Activated naive CD4-positive, alpha-beta T cell treated with anti-CD3 and anti-CD28 coated beads for 36 hours (primary cell): Measurements from ENCODE around the gene ATF7. TPM values are rescaled to one million over a fixed set of nuclear protein-coding genes. Genes with fewer than 3 reads are reported as not detected.

ENCODE experiments used
- CTCF ChIA-PET: fragments of 350-600 bp; sonication (Branson Sonifier 250); formaldehyde crosslinking; loops from one replicate; lab custom pipeline; 2021; ENCODE audit warnings: antibody characterized with exemption; lab: Charles Lee
- DNase-seq: peaks from one replicate; pipeline ENCODE4 v3.0.0-alpha.2; 2020
- H3K27ac Mint-ChIP-seq: one replicate; pipeline ENCODE4 v1.8.0; 2021; ENCODE audit warnings: mild to moderate bottlenecking, mixed read lengths
- H3K27me3 Mint-ChIP-seq: one replicate; pipeline ENCODE4 v1.8.0; 2021; ENCODE audit warnings: low read depth, mixed read lengths
- H3K36me3 Mint-ChIP-seq: one replicate; pipeline ENCODE4 v1.8.0; 2021; ENCODE audit warnings: low read depth, mixed read lengths
- H3K4me1 Mint-ChIP-seq: one replicate; pipeline ENCODE4 v1.8.0; 2021; ENCODE audit warnings: low read depth, mixed read lengths
- H3K4me3 Mint-ChIP-seq: one replicate; pipeline ENCODE4 v1.8.0; 2021; ENCODE audit warnings: mild to moderate bottlenecking, moderate library complexity, mixed read lengths
- H3K9me3 Mint-ChIP-seq: one replicate; pipeline ENCODE4 v1.8.0; 2021; ENCODE audit warnings: mixed read lengths
- intact Hi-C: fragments of 100-400 bp; cut with micrococcal nuclease; formaldehyde crosslinking; loops from one replicate; pipeline ENCODE4 v1.15.1; 2023
- total RNA-seq, 2 experiments: library from RNA; stranded (reverse); gene quantifications; one replicate each; pipeline ENCODE4 v1.2.3, GENCODE V29; 2021

ATF7 gene
- total RNA-seq, 2 experiments from 2014 or later = 19.7 to 19.8 TPM

DNA sequence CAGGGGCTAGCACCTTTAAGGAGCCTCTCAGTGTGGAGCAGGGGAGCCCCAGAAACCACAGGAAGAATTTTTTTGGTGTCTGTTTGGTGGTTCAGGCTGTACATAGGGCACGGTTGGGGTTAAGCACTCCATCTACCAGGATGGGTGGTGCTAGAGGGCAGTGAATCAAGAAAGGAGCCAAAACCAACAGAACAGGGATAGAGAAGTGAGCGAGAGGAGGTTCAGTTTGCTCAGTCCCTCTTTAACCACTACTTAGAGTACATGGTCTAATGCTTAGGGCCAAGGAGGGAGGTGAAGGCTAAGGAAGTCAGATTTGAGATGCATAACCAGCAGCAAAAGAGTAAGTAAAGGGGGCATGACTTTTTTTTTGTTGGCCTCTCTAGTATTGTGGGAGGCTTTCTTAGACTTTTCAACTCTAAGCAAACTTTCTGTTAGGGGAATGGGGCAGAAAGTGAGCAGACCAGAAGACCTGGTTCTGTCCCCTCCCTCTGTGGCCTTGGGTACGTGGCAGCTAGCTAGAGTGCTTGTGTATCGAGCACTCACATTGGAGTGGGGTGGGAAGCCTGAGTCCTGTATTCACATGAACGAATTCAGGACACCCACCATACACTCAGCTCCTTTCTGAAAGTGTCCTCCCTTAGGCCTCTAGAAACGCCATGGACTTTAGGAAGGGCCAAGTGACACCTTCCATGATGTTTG is 112.3 kb downstream of the ATF7 start:
- intact Hi-C loops = no loop called here
- Mint-ChIP-seq H3K27ac (no peak overlapping the region), H3K36me3 (no peaks in the 10 kb centered on the region), H3K4me1 (no peaks in the 10 kb centered on the region), H3K9me3 (no peaks in the 10 kb centered on the region), H3K4me3 (no peak overlapping the region), H3K27me3 (no peaks in the 10 kb centered on the region)
- CTCF ChIA-PET = no interaction called here
- DNase-seq = no peak

DNA sequence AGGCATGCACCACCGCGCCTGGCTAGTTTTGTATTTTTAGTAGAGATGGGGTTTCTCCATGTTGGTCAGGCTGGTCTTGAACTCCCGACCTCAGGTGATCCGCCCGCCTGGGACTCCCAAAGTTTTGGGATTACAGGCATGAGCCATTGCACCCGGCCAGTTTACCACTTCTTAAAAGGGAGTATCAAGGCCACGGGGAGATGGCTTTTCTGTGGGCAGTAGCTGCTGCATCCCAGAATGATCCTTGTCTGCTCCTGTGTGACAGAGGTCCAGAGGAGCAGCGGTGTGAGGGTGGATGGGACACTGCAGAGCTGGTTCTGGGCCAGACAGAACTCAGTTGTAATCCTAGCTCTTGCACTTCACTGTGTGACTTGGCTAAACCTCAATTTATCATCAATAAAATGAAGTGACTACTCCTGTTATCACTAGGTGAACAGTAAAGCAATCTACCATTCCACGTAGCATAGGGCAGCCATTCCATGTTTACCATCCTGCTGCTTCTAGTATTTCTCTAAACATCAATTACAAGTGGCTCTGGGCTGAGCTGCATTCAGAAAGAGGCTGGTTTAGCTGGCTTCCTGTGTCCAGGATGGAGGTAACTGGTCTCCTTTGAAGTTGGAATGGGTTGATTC is 115.9 kb downstream of the ATF7 start:
- CTCF ChIA-PET = interaction anchor here (0.5 to 4.8 kb wide), 12 partner anchors 10 to 189 kb away, joined by 3 to 58 read pairs (median 8); partner anchors contain the start of genes AAAS, ATP5MC2, MAP3K12 and TARBP2
- no peaks in the 10 kb centered on the region for H3K27me3 Mint-ChIP-seq
- no peak overlapping the region for H3K4me3 Mint-ChIP-seq
- no peak overlapping the region for H3K27ac Mint-ChIP-seq
- H3K9me3 Mint-ChIP-seq = no peaks in the 10 kb centered on the region
- no peak for DNase-seq
- intact Hi-C loops = no loop called here
- H3K4me1 Mint-ChIP-seq = peaks cover 3% of the 10 kb centered on the region
- H3K36me3 Mint-ChIP-seq = peaks cover 4% of the 10 kb centered on the region

GRCh38 chr12:53508534-53509170 is 117.5 kb downstream of the ATF7 start:
- Mint-ChIP-seq H3K4me3 (no peak overlapping the region), H3K27ac (peak overlapping the region; percentile 10), H3K27me3 (no peaks in the 10 kb centered on the region), H3K9me3 (no peaks in the 10 kb centered on the region), H3K4me1 (peaks cover 11% of the 10 kb centered on the region), H3K36me3 (peaks cover 4% of the 10 kb centered on the region)
- peak; percentile 93 for DNase-seq
- CTCF ChIA-PET = interaction anchor here (0.6 to 4.8 kb wide), 45 partner anchors 8 to 483 kb away, joined by 3 to 58 read pairs (median 4); partner anchors contain the start of genes AAAS, AMHR2, ATP5MC2 and MAP3K12
- intact Hi-C loops = loop anchor here (1.0 kb wide), 4 partner anchors 15 to 184 kb away; no protein-coding TSS in a partner anchor

DNA sequence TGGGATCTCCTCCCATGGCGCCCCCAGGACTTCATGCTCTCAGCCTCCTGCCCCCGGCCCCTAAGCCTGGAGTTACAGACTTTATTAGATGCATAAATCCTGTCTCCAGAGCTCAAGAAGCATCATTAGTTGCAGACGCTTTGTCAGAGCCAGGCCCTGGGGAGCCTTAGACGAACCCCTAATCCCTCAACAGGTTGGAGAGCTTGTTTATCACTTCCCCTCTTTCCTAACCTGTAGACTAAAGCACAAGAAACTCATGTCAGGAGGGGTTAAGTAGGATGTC is 118.6 kb downstream of the ATF7 start:
- H3K9me3 Mint-ChIP-seq = no peaks in the 10 kb centered on the region
- CTCF ChIA-PET = interaction anchor here (0.6 to 4.4 kb wide), 14 partner anchors 7 to 239 kb away, joined by 3 to 58 read pairs (median 7); partner anchors contain the start of genes AAAS, AMHR2, ATP5MC2 and MAP3K12
- peaks cover 4% of the 10 kb centered on the region for H3K36me3 Mint-ChIP-seq
- no peaks in the 10 kb centered on the region for H3K27me3 Mint-ChIP-seq
- DNase-seq = no peak
- no peak overlapping the region for H3K4me3 Mint-ChIP-seq
- intact Hi-C loops = no loop called here
- H3K27ac Mint-ChIP-seq = no peak overlapping the region
- H3K4me1 Mint-ChIP-seq = peaks cover 16% of the 10 kb centered on the region

GRCh38 chr12:53506881-53507602 is 119.1 kb downstream of the ATF7 start, which contains the start of gene NPFF:
Gene NPFF, minus strand, starts transcription at chr12:53507484. Its CDS starts 10 bp downstream, at chr12:53507474.
- no peak for DNase-seq
- Mint-ChIP-seq H3K27ac (no peak within 1 kb of the TSS), H3K9me3 (no peaks in the 10 kb centered on the region), H3K27me3 (no peaks in the 10 kb centered on the region), H3K4me1 (peaks cover 19% of the 10 kb centered on the region), H3K36me3 (peaks cover 4% of the 10 kb centered on the region), H3K4me3 (no peak within 1 kb of the TSS)
- CTCF ChIA-PET = interaction anchor here (0.9 to 3.9 kb wide), 5 partner anchors 9 to 169 kb away, joined by 3 to 58 read pairs (median 15); partner anchors contain the start of genes AMHR2 and ATP5MC2
- intact Hi-C loops = no loop called here

- H3K27me3 Mint-ChIP-seq = no peaks in the 10 kb centered on the region
- peaks cover 4% of the 10 kb centered on the region for H3K36me3 Mint-ChIP-seq
- no peak overlapping the region for H3K27ac Mint-ChIP-seq
- H3K4me3 Mint-ChIP-seq = no peak overlapping the region
- CTCF ChIA-PET = interaction anchor here (0.6 kb wide), 1 partner anchor 147 kb away, joined by 3 read pairs; no protein-coding TSS in a partner anchor
- no peak for DNase-seq
- intact Hi-C loops = no loop called here
- no peaks in the 10 kb centered on the region for H3K9me3 Mint-ChIP-seq
- H3K4me1 Mint-ChIP-seq = peaks cover 22% of the 10 kb centered on the region
These were observed 119.8 kb downstream of the ATF7 start for GRCh38 chr12:53506450-53506785.

DNA sequence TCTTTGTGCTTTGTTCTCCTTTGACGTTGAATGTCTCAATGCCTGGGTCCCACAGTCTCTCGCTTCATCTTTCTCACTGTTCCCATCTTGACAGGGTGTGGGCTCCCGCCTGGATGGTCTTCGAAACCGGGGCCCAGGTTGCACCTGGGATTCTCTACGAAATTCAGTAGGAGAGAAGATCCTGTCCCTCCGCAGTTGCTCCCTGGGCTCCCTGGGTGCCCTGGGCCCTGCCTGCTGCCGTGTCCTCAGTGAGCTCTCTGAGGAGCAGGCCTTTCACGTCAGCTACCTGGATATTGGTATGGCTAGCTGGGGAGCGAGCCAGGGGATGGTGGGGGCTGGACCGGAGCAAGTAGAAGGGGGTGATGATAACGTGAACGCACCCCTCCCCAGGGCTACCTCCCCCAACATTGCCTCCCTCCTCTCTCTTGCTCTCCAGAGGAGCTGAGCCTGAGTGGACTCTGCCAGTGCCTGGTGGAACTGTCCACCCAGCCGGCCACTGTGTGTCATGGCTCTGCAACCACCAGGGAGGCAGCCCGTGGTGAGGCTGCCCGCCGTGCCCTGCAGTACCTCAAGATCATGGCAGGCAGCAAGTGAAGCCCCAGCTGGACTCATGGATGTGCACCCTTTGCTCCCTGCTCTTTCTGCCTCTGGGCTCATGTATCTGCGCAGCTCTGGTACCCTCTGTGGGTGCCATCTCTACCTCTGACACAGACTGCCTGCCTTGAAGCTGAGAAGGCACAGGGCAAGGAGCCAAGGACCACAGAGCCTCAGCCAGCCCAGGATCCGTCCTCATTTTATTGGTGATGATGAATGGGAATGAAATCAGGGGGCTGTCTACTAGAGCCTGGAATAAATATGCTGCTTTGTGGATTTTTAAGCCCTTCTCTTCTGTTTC is 120.4 kb downstream of the ATF7 start:
- H3K27ac Mint-ChIP-seq = no peak overlapping the region
- intact Hi-C loops = no loop called here
- no peak for DNase-seq
- H3K36me3 Mint-ChIP-seq = peaks cover 4% of the 10 kb centered on the region
- CTCF ChIA-PET = interaction anchor here (0.6 to 1.0 kb wide), 4 partner anchors 15 to 184 kb away, joined by 3 read pairs; partner anchors contain the start of gene AAAS
- H3K9me3 Mint-ChIP-seq = no peaks in the 10 kb centered on the region
- H3K4me1 Mint-ChIP-seq = peaks cover 22% of the 10 kb centered on the region
- no peak overlapping the region for H3K4me3 Mint-ChIP-seq
- H3K27me3 Mint-ChIP-seq = no peaks in the 10 kb centered on the region

GRCh38 chr12:53505086-53505485 is 121.1 kb downstream of the ATF7 start:
- CTCF ChIA-PET = interaction anchor here (0.5 to 1.0 kb wide), 4 partner anchors 14 to 184 kb away, joined by 3 read pairs; partner anchors contain the start of gene AAAS
- H3K36me3 Mint-ChIP-seq = peaks cover 4% of the 10 kb centered on the region
- DNase-seq = peak; percentile 2
- no peaks in the 10 kb centered on the region for H3K27me3 Mint-ChIP-seq
- no peak overlapping the region for H3K27ac Mint-ChIP-seq
- intact Hi-C loops = no loop called here
- peaks cover 24% of the 10 kb centered on the region for H3K4me1 Mint-ChIP-seq
- no peaks in the 10 kb centered on the region for H3K9me3 Mint-ChIP-seq
- H3K4me3 Mint-ChIP-seq = no peak overlapping the region

DNA sequence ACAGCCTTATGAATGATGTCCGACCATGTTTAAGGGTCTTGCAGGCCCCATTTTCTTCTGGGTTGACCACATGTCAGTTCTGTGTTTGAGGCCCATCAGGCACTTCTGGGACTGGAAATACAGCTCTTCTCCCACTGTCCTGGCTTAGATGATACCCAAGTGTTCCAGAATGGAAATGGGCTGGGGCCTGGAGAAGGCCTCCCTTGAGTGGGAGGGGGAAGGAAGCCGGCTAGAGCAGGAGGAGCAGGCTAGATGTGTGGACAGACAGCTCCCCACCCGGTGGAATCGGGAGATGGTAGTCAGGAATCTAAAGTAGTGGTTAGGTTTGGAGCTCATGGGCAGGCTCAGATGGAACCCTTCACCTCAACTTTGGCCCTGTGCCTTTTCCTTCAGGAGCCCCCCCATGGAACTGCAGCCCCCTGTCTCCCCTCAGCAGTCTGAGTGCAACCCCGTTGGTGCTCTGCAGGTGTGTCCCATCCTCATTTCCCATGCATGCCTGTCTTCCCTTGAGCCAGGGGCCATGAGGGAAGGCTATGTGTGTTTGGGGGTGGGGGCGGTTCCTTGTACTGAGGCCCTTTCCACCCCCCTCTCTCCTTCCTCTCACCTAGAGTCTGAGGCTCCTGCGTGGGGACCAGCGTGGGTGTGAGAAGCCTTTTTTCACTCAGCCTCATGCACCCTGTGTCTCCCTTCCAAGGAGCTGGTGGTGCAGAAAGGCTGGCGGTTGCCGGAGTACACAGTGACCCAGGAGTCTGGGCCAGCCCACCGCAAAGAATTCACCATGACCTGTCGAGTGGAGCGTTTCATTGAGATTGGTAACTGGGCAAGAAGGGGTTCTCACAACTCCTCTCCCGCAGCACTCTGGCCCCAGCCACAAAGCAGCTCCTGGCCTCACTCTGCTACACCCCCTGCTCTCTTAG is 121.9 kb downstream of the ATF7 start:
- intact Hi-C loops = loop anchor here (5.0 kb wide), 2 partner anchors 297 to 407 kb away; partner anchors contain the start of genes IGFBP6 and ITGB7
- no peak overlapping the region for H3K27ac Mint-ChIP-seq

GRCh38 chr12:53502983-53503728 is 123.0 kb downstream of the ATF7 start:
- Mint-ChIP-seq H3K36me3 (peaks cover 4% of the 10 kb centered on the region), H3K27ac (no peak overlapping the region), H3K4me3 (no peak overlapping the region), H3K27me3 (no peaks in the 10 kb centered on the region), H3K9me3 (no peaks in the 10 kb centered on the region), H3K4me1 (peaks cover 35% of the 10 kb centered on the region)
- no peak for DNase-seq
- intact Hi-C loops = loop anchor here (5.0 kb wide), 2 partner anchors 296 to 406 kb away; partner anchors contain the start of genes IGFBP6 and ITGB7
- CTCF ChIA-PET = no interaction called here

More for the DNA sequence above, 121.9 kb downstream of the ATF7 start:
- Mint-ChIP-seq H3K36me3 (peaks cover 4% of the 10 kb centered on the region), H3K9me3 (no peaks in the 10 kb centered on the region), H3K27me3 (no peaks in the 10 kb centered on the region), H3K4me1 (peaks cover 29% of the 10 kb centered on the region), H3K4me3 (no peak overlapping the region)
- CTCF ChIA-PET = interaction anchor here (0.5 kb wide), 1 partner anchor 63 kb away, joined by 3 read pairs; no protein-coding TSS in a partner anchor
- no peak for DNase-seq
